GM06990 (cell line): ENCODE measurements around the gene C5orf22.
"Not testable (repeated sequence)": the region's sequence is repeated elsewhere in the genome, so short reads cannot be mapped to it uniquely, and the experiment has no call there.

Source experiments
- DNase-seq: peaks from one replicate; pipeline ENCODE4 v3.0.0-alpha.2; 2011; ENCODE audit not compliant: insufficient read length; ENCODE audit errors: extremely low read depth
- H3K27me3 ChIP-seq: replicated peaks from 2 replicates; pipeline ENCODE4 v1.6.0; 2011; ENCODE audit warnings: low read length; ENCODE audit not compliant: control insufficient read depth, insufficient read depth
- H3K36me3 ChIP-seq: 2 replicates; pipeline ENCODE4 v1.5.1; 2011; ENCODE audit warnings: low read length; ENCODE audit not compliant: control insufficient read depth, insufficient read depth
- H3K4me3 ChIP-seq: replicated peaks from 2 replicates; pipeline ENCODE4 v1.5.1; 2011; ENCODE audit warnings: low read depth, mild to moderate bottlenecking, control low read depth, low read length
- TF ChIP-seq, protein P1 (sequence below): IDR thresholded peaks from 2 replicates; pipeline ENCODE4 v1.5.1; 2011; ENCODE audit warnings: low read length, control low read depth, mild to moderate bottlenecking, inconsistent platforms; ENCODE audit not compliant: insufficient read depth, poor library complexity, severe bottlenecking

C5orf22 gene

DNA sequence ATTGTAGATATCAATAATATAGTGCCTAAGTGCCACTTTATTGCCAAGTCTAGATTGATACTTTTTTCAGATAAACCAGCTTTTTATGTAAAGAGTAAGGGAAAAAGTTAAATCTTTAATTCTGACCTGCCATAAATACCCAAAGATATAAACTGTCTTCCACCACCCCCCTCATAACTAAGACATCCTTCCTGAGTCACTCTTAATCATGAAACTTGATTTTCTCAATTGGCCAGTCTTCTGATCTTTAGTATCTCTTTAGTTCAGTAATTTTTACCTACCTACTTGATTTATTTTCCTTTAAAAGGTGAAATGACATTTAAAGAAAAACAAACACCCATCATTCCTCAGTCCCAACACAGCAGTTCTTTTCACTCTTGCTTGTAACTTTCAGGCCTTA, 21.8 kb downstream of the C5orf22 start:
- H3K36me3 ChIP-seq = peaks cover 2% of the 10 kb centered on the region
- no peak for DNase-seq
- no peak overlapping the region for H3K4me3 ChIP-seq
- no peaks in the 10 kb centered on the region for H3K27me3 ChIP-seq
- TF ChIP-seq, protein P1, sequence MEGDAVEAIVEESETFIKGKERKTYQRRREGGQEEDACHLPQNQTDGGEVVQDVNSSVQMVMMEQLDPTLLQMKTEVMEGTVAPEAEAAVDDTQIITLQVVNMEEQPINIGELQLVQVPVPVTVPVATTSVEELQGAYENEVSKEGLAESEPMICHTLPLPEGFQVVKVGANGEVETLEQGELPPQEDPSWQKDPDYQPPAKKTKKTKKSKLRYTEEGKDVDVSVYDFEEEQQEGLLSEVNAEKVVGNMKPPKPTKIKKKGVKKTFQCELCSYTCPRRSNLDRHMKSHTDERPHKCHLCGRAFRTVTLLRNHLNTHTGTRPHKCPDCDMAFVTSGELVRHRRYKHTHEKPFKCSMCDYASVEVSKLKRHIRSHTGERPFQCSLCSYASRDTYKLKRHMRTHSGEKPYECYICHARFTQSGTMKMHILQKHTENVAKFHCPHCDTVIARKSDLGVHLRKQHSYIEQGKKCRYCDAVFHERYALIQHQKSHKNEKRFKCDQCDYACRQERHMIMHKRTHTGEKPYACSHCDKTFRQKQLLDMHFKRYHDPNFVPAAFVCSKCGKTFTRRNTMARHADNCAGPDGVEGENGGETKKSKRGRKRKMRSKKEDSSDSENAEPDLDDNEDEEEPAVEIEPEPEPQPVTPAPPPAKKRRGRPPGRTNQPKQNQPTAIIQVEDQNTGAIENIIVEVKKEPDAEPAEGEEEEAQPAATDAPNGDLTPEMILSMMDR = no peak

DNA sequence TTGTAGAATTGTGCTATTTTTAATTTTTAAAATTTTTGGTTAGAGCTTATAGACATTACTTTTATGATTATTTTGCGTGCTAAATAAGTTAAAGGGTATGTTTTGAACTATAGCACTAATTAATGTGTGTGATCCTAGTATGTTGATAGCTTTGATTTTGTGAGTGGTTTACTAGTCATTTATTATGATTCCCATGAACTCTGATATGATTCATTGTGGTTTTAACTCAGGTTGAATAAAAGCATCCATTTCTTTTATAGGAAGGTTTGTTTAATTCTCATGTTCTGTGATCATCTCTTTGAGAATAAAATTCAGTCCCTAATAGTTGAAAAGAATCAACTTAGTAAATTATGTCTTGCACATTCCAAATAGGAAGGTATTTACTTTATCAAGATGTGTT, 22.5 kb downstream of the C5orf22 start:
- TF ChIP-seq, protein P1 = no peak
- Histone ChIP-seq H3K27me3 (no peaks in the 10 kb centered on the region), H3K4me3 (no peak overlapping the region), H3K36me3 (peaks cover 1% of the 10 kb centered on the region; the same call in 1 of the 2 replicates)
- DNase-seq = no peak

DNA sequence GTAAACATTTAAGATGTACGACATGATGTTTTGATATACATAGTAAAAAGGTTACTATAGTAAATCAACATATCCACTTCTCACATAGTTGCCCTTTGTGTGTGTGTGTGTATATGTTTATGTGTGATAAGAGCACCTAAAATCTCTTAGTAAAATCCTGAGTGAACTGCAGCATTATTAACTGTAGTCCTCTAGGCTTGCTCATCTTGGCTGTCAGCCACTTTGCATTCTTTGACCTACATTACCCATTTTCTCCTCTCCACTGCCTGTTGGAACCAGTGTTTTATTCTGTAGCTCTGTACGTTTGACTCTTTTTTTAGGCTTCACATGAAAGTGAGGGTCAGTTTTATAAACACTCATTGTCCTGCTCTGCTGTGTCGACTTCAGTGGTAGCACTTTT, 24.4 kb downstream of the C5orf22 start:
- Histone ChIP-seq H3K27me3 (no peaks in the 10 kb centered on the region), H3K4me3 (no peak overlapping the region), H3K36me3 (peaks cover under 1% of the 10 kb centered on the region; the same call in 1 of the 2 replicates)
- no peak for DNase-seq
- TF ChIP-seq, protein P1 = no peak

DNA sequence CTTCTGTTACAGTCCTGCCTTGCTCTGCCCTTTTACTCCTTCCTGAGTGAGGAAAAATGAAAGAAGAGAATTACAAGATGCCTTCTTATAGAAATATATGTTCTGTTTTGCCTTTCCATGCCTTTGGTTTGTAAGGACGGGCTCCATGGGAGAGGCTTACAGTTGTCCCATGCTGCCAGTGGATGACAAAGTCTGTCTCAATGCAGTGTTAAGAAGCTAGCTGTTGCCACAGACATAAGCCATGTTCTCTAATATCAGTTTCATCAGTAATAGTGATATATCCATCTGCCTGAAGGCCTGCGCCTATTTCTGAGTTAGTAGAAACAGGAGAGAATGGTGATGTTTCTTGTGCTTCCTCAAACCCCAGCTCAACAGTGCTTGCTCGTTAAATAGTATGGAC, 27.8 kb downstream of the C5orf22 start:
- Histone ChIP-seq H3K27me3 (no peaks in the 10 kb centered on the region), H3K4me3 (no peak overlapping the region), H3K36me3 (no peaks in the 10 kb centered on the region; the same call in 1 of the 2 replicates)
- TF ChIP-seq, protein P1 = no peak
- DNase-seq = no peak

DNA sequence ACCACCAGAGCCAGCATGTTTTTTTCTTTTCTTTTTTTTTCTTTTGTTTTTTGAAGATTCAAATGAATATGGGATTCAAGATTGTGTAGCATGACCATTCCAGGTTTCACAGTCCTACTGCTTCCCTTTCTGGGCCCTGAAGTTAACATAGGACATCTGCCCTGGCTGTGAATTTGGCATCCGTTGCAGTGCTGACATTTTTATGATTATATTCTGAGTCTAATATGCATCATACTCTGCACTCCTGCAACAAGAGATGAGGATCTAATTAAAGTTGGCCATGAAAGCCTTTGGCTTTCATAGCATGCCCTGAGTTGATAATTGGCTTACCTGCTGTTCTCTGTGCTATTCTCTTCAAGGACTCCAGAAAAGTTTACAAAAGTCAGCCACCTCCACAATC, 29.8 kb downstream of the C5orf22 start:
- DNase-seq = no peak
- Histone ChIP-seq H3K27me3 (no peaks in the 10 kb centered on the region), H3K4me3 (no peak overlapping the region), H3K36me3 (no peaks in the 10 kb centered on the region)
- TF ChIP-seq, protein P1 = no peak

DNA sequence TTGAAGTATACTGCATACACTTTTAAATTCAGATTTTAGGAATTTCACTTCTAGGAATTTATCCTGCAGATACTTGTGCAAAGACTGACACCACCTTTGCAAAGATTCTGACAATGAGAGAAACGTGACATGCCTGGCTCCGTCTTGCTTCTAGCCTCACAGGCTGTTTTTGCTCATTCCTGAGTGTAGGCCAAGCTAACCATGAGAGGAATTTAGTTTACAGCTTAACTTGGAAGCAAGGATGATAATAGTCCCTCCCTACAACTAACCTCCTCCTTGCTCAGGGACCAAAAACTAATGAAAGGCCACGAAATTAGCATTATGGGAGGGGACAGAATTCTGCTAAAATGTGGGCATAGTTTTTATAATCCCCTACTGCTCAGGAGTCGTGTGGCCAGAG, 31.1 kb downstream of the C5orf22 start:
- DNase-seq = no peak
- no peak overlapping the region for H3K4me3 ChIP-seq
- no peaks in the 10 kb centered on the region for H3K27me3 ChIP-seq
- TF ChIP-seq, protein P1 = no peak
- no peaks in the 10 kb centered on the region for H3K36me3 ChIP-seq

DNA sequence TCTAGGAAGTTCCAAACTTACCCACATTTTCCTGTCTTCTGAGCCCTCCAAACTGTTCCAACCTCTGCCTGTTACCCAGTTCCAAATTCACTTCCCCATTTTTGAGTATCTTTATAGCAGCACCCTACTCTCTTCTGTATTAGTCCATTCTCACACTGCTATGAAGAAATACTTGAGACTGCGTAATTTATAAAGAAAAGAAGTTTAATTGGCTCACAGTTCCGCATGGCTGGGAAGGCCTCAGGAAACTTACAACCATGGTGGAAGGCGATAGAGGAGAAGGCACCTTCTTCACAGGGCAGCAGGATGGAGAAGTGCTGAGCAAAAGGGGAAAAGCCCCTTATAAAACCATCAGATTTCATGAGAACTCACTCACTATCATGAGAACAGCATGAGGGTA, 34.3 kb downstream of the C5orf22 start:
- not testable (repeated sequence) for DNase-seq, H3K27me3 ChIP-seq

More for the DNA sequence above, 34.3 kb downstream of the C5orf22 start:
- H3K36me3 ChIP-seq, H3K4me3 ChIP-seq: not testable (repeated sequence)
